Right ventricle myocardium superior (tissue), 1 donor: Measurements from ENCODE around the gene AGTPBP1. TPM values are rescaled to one million over a fixed set of nuclear protein-coding genes. Genes with fewer than 3 reads are reported as not detected.
"Not testable (repeated sequence)": the region's sequence is repeated elsewhere in the genome, so short reads cannot be mapped to it uniquely, and the experiment has no call there.

Experiments
- ATAC-seq: fragments of 200-7000 bp; cut with Tn5 transposase; one replicate; pipeline ENCODE4 v1.9.1; 2020; ENCODE audit warnings: mild to moderate bottlenecking; ENCODE audit not compliant: poor library complexity
- DNase-seq: peaks from one replicate; pipeline ENCODE4 v3.0.0-alpha.2; 2020
- intact Hi-C: fragments of 100-400 bp; cut with DNase I; formaldehyde crosslinking; loops from one replicate; pipeline ENCODE4 v1.11.2; 2022
- long read RNA-seq: library from polyadenylated mRNA; unstranded; transcript quantifications from one replicate; pipeline ENCODE4 v2.0.0, GENCODE V29; 2021
- total RNA-seq: library from RNA; stranded (reverse); fragmentation: NEBNext Ultra II Directional; extraction: Animal tissue kit (Norgen Biotek cat#: 25700); gene quantifications from one replicate; pipeline ENCODE4 v1.2.1, GENCODE V29; 2021
- donor health status: DM: no; HTN: yes; CAD: no; lungs with severe emphysema.

AGTPBP1 gene
- 78.3 TPM for total RNA-seq
- long read RNA-seq, full-length matches to known transcripts = 65 of 102 reads
- long read RNA-seq, partial matches to known transcripts = 12 of 102 reads
- long read RNA-seq, other reads (novel, unspliced or antisense) = 25 of 102 reads

DNA sequence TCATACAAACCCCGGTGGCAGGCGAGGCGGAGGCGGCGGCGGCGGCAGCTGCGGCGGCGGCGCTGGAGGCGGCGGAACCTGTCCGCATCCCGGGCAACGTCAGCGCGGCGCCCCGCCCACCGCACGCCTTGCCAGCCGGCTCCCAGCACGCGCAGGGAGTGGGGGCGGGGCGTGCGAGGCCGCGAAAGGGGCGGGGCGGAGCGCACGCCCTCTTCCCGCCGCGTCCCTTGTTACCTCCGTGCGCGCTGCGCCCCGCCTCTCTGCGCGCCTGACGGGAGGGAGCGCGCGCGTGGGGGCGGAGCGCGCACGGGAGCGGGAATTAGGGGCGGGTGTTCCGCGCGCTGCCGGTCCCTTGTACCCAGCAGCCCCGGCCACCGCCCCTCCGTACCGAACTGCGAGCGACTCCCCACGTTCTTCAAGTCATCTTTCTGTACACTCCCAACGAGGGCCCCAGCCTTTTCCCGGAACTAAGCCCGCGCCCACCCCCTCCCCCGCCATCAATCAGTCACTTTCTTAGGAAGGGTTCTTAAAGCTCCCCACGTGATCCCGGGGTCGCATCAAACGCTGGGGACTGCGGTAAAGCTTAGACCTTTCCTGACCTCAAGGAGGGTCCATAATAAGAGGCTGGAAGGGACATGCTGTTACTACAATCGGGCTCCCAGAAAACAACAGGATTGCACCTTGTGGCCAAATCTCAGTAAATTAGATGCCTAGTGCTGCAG lies at the start of gene AGTPBP1:
Gene AGTPBP1 (minus strand): TSS at position 80 of the 722 bp plus-strand sequence. CDS start 29,421 bp downstream, outside the sequence.
- intact Hi-C loops = loop anchor here (5.0 kb wide), 1 partner anchor 65 kb away; no protein-coding TSS in a partner anchor
- DNase-seq = peak; percentile 99
- peak; percentile 97 for ATAC-seq

GRCh38 chr9:85786116-85786515 lies 44.4 kb upstream of the AGTPBP1 start:
- DNase-seq, intact Hi-C loops: not testable (repeated sequence)
- peak; percentile 89 for ATAC-seq

DNA sequence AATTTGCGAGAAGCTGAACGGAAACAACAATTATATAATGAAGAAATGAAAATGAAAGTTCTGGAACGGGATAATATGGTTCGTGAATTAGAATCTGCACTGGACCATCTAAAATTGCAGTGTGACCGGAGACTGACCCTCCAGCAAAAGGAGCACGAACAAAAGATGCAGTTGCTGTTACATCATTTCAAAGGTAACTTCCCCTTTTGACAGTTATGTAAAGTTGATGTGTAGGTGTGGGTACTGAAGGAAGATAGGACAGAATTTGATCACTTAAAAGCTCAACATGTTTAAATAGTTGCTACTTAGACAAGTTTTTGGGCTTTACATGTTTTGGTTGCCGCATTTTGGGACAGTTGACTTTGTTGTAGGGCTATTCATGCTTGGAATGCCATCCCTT lies 32.1 kb upstream of the AGTPBP1 start:
- ATAC-seq, intact Hi-C loops, DNase-seq: not testable (repeated sequence)

GRCh38 chr9:85761802-85762201 lies 20.0 kb upstream of the AGTPBP1 start:
- DNase-seq, ATAC-seq, intact Hi-C loops: not testable (repeated sequence)

DNA sequence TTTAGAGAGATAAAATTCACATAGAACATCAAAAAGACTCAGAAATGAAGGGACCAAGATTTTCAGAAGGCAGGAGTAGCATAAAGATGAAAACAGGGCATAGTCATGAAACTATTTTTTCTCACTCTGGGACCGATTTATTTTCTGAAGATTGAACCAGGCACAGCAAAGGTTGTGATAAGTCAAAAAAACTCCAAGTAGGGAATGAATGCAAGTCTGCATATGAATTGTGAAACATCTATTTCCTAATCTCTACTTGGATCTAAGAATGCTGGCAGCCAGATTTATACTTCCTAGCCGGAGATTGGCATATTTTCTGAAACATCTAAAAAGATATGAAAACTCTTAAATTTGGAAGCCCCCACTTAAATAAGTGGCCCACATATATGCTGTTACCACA lies 16.0 kb upstream of the AGTPBP1 start:
- ATAC-seq, DNase-seq, intact Hi-C loops: not testable (repeated sequence)

DNA sequence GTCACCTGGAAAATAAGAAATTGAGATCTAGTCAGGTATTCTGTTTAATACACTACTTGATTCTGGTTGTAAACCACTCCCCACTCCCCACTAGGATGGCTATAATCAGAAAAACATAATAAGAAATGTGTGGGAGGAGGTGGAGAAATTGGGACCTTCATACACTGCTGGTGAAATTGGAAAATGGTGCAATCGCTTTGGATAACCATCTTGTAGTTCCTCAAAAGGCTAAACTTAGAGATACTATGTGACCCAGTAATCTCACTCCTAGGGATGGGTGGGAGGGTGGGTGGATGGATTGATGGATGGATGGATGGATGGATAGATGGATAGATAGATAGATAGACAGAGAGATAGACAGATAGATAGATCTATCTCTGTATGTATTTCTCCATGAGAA lies 14.5 kb upstream of the AGTPBP1 start:
- intact Hi-C loops, ATAC-seq, DNase-seq: not testable (repeated sequence)

DNA sequence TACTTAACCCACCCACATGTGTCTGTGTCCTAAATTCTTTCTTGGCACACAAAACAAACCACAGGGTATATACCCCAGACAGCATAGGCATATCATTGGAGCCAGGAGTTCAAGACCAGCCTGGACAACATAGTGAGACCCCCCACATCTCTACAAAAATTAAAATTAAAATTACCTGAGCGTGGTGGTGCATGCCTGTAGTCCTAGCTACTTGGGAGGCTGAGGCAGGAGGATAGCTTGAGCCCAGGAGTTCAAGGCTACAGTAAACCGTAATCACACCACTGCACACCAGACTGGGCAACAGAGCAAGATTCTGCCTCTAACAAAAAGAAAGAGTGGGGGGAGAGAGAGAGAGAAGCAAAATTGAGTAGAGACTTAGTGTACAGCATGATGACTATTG lies 4.6 kb upstream of the AGTPBP1 start:
- ATAC-seq (no peak), DNase-seq (no peak)
- intact Hi-C loops = no loop called here

DNA sequence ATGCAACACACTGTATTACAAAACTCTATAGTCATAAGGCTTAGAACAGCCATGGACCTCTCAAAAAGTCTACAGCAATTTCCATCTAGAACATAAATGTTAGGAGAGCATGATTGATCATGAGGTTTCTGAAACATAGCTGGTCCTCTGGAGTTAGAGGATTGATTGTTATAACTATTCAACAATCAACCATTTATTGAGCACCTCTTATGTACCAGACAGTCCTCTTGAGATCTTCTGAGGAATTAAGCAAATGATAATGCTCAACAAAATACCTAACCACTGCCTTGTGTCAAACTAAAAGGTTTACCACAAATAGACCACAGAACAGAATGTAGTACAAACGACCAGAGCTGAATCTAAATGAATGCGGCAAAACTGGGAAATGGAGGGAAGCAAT lies 3.4 kb upstream of the AGTPBP1 start:
- intact Hi-C loops = no loop called here
- DNase-seq (no peak), ATAC-seq (no peak)

- DNase-seq (no peak), ATAC-seq (no peak)
- intact Hi-C loops = loop anchor here (5.0 kb wide), 1 partner anchor 63 kb away; no protein-coding TSS in a partner anchor
Measured at GRCh38 chr9:85744480-85744879, 2.7 kb upstream of the AGTPBP1 start.

DNA sequence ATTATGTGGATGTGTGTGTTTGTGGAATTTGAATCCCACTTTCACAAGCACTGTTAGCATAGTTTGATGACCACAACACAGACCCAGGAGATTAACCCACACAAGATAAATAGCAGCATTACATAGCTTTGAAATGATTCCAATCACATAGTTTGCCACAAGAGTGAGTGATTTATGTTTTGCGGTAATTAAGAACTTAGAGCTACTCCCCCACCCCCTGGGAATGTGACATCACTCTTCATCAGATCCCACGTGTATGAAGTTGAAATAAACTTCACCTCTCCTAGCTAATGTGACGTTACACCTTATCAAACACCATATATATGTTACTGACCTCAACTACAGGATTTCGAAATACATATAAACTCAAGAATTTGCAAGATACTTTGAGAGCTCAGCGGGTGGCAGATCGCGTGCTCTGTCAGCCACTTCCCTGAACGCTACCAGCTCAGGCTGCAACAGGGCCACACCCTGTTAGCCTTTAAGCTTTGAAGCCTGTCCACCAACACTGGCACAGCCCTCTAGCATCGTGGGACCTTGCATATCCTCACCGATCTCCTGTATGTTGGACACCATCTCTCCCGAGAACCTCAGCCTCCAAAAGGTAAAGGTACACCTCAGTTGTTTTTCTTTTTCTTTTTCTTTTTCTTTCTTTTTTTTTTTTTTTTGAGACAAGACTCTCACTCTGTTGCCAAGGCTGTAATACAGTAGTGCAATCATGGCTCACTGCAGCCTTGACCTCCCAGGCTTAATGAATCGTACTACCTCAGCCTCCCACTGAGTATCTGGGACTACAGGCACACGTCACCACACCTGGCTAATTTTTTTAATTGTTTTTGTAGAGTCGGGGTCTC lies 1.7 kb upstream of the AGTPBP1 start:
- DNase-seq = peak; percentile 50

GRCh38 chr9:85742597-85742936 lies 813 bp upstream of the AGTPBP1 start:
- intact Hi-C loops = loop anchor here (5.0 kb wide), 1 partner anchor 65 kb away; no protein-coding TSS in a partner anchor
- ATAC-seq (no peak), DNase-seq (no peak)

More for the DNA sequence above, 1.7 kb upstream of the AGTPBP1 start:
- ATAC-seq = no peak
- intact Hi-C loops = loop anchor here (5.0 kb wide), 1 partner anchor 64 kb away; no protein-coding TSS in a partner anchor

- peak; percentile 60 for DNase-seq
- intact Hi-C loops = loop anchor here (5.0 kb wide), 1 partner anchor 66 kb away; no protein-coding TSS in a partner anchor
- ATAC-seq = peak; percentile 47
Measured at GRCh38 chr9:85741095-85741874, 469 bp downstream of the AGTPBP1 start.

- DNase-seq = no peak
- intact Hi-C loops = loop anchor here (5.0 kb wide), 1 partner anchor 67 kb away; no protein-coding TSS in a partner anchor
- ATAC-seq = peak; percentile 0
Measured at GRCh38 chr9:85740787-85741094, 1.0 kb downstream of the AGTPBP1 start.

DNA sequence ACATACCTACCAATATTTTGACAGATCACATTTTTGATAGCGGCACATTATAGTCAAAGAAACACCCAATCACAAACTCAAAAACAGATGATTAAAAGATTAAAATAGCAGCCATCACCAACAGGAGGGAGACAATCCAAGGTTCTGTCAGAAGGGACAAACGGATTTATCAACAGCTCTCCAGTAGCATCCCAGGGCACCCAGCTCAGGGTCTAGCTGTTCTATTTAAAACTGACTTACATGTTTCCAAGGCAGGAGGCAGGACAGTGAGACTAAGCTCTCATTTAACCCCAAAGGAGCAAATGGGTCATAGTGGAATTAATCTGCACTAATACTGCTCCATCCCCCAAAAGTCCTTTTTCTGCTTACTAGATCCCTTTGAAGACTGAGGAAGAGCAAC lies 3.2 kb downstream of the AGTPBP1 start:
- ATAC-seq (peak; percentile 28), DNase-seq (no peak)
- intact Hi-C loops = no loop called here

GRCh38 chr9:85737671-85738070 lies 4.1 kb downstream of the AGTPBP1 start:
- ATAC-seq (no peak), DNase-seq (no peak)
- intact Hi-C loops = no loop called here

DNA sequence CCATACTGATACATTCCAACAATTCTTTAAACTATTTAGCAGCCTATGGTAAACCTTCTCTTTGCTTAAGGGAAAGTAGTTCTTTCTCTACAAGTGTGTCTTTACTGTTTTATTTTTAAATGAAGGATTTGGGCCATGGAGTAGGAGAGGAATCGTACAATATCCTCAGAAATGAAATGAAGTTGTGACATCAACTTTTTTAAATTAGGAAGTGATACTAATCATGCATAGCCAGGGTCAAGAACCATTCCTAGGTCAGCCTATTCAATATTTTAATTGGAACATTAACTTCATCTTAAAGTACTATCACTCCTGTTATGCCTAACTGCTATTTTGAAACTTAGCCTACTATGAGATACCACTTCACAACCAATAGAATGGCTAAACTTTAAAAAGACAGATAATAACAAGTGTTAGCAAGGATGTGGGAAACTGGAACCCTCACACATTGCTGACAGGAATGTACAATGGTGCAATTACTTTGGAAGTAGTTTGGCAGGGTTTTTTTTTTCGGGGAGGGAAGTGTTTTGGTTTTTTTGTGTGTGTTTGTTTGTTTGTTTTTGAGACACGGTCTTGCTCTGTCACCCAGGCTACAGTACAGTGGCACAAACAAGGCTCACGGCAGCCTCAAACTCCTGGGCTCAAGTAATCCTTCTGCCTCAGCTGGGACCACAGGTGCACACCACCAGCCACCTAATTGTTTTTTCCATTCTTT lies 10.7 kb downstream of the AGTPBP1 start:
- intact Hi-C loops = no loop called here
- ATAC-seq = peak; percentile 83

DNA sequence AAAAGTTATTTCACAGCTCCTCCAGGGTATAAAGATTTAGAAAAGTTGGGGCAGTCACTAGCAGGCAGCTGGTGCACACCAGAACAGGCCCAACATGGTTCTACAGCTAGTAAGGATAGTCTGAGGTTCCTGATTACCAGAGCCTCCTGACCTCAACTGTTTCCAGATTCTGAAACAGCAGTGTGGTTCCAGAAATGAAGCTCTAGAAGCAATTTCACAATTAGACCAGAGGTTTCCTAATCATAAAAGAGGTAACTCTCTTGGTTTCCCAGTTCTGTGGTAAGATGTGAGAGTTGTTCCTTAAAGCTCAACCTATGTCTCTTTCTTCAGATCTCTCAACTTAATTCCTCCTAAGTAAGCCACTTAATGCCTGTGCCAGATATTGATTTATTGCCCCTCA lies 11.9 kb downstream of the AGTPBP1 start:
- ATAC-seq = peak; percentile 35
- intact Hi-C loops = no loop called here
- no peak for DNase-seq

More for the DNA sequence above, 10.7 kb downstream of the AGTPBP1 start:
- no peak for DNase-seq

- ATAC-seq (no peak), DNase-seq (no peak)
- intact Hi-C loops = no loop called here
Measured at GRCh38 chr9:85727500-85727899, 14.3 kb downstream of the AGTPBP1 start.
